OCI-LY7 (cell line): ENCODE data around the gene PANK2.

Experiments
- EZH2phosphoT487 ChIP-seq: fragments of 200-600 bp; sonication (generic); IDR thresholded peaks from 2 replicates; pipeline ENCODE4 v1.6.1; 2018; ENCODE audit warnings: low read depth, borderline replicate concordance, mild to moderate bottlenecking, mixed run types, antibody characterized with exemption, low read length, moderate library complexity, mixed read lengths
- TF ChIP-seq, protein P1 (sequence below): fragments of 200-600 bp; sonication (generic); conservative IDR thresholded peaks from 2 replicates; pipeline ENCODE4 v1.5.1; 2014; ENCODE audit warnings: mild to moderate bottlenecking, antibody characterized with exemption, low read length, moderate library complexity, mixed read lengths

DNA sequence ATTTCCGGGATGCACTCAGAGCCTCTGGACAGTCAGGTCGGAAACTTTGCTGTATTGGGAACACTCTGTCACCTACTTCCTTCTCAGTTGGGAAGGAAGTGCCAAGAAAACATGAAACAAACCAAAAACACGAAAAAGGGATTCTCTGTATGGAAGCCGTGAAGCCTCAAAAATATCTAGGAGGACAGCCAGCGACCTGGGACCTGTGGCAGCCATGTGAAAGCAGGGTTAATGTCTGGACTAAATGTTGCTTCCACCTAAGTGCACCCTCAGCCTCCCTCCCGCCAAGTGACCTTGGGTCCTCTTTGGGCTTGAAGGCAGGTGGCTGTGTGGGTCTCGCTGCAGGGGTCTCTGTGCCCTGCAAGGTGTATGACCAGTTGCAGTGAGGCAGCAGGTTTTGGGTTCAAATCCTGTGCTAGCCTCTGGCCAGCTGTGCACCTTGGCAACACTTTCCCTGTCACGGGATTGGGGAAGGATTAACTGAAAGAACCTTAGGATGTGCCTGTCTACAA is 41.7 kb upstream of the PANK2 start:
- TF ChIP-seq, protein P1, sequence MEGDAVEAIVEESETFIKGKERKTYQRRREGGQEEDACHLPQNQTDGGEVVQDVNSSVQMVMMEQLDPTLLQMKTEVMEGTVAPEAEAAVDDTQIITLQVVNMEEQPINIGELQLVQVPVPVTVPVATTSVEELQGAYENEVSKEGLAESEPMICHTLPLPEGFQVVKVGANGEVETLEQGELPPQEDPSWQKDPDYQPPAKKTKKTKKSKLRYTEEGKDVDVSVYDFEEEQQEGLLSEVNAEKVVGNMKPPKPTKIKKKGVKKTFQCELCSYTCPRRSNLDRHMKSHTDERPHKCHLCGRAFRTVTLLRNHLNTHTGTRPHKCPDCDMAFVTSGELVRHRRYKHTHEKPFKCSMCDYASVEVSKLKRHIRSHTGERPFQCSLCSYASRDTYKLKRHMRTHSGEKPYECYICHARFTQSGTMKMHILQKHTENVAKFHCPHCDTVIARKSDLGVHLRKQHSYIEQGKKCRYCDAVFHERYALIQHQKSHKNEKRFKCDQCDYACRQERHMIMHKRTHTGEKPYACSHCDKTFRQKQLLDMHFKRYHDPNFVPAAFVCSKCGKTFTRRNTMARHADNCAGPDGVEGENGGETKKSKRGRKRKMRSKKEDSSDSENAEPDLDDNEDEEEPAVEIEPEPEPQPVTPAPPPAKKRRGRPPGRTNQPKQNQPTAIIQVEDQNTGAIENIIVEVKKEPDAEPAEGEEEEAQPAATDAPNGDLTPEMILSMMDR = peak; percentile 7; the same call in 1 of the 2 replicates
- TF ChIP-seq EZH2phosphoT487 = no peak
